ENCODE measurements around the gene FRMD6.
"Not testable (repeated sequence)": the region's sequence is repeated elsewhere in the genome, so short reads cannot be mapped to it uniquely, and the experiment has no call there.

FRMD6 gene

GRCh38 chr14:51719955-51720354 is 68.2 kb downstream of the FRMD6 start:
- no peak for DNase-seq (ENCODE audit: low read depth in 4 of 4, low spot score in 1 of 4)

- no peak for DNase-seq (ENCODE audit: low read depth in 4 of 4, low spot score in 1 of 4)
Observed at GRCh38 chr14:51723990-51724389, 72.3 kb downstream of the FRMD6 start.

- DNase-seq (ENCODE audit: low read depth in 4 of 4, low spot score in 1 of 4): no peak
Observed at GRCh38 chr14:51724650-51725049, 72.9 kb downstream of the FRMD6 start.

GRCh38 chr14:51725061-51725460 is 73.4 kb downstream of the FRMD6 start:
- DNase-seq (ENCODE audit: low read depth in 4 of 4, low spot score in 1 of 4): no peak

DNA sequence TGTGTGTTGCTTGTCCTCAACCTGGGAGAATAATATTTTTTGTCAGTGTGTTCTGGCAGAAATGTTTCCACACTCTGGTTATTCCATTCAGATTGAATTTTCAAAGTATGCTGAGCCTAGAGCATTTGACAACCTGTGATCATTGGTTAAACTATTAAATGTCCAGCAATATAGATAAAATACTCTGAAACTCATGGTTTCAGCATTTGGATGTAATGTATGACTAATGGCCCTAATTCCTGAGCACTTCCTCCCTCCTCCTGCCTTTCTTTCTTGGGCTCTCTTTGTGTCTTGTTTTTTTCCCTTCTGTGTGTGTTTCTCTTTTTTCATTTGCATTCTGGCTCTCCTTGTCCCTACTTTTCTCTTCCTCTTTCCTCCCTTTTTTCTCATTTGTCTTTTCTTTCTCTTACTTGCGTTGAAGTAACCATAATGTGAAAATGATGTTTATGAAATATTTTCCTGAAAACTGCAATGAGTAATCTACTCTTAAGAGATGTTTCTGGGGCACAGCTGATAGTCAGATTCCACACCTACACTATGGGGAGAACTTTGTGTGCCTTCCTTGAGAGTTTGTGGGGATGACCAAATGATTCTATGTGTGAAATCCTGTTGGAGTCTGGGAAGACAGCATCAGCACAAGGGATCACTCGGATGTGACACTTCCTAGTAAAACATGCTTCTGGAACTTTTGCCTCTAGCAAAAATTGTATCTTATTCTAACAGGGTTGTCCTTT is 74.6 kb downstream of the FRMD6 start:
- no peak for DNase-seq (ENCODE audit: low read depth in 4 of 4, low spot score in 1 of 4)

DNA sequence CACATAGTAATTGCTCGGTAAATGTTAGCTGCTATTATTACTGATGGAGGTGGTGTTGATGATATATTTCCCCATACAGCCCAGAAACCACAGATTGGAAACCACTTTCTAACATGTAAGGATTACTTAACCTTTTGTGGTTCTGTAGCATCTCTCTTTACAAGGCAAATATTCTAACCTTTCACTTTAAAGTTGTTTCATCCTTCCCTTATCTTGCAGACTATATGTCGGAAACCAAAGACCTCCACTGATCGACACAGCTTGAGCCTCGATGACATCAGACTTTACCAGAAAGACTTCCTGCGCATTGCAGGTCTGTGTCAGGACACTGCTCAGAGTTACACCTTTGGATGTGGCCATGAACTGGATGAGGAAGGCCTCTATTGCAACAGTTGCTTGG is 75.8 kb downstream of the FRMD6 start:
- no peak for DNase-seq (ENCODE audit: low read depth in 4 of 4, low spot score in 1 of 4)

- no peak for DNase-seq (ENCODE audit: low read depth in 4 of 4, low spot score in 1 of 4)
Observed at GRCh38 chr14:51730098-51730497, 78.4 kb downstream of the FRMD6 start.

DNA sequence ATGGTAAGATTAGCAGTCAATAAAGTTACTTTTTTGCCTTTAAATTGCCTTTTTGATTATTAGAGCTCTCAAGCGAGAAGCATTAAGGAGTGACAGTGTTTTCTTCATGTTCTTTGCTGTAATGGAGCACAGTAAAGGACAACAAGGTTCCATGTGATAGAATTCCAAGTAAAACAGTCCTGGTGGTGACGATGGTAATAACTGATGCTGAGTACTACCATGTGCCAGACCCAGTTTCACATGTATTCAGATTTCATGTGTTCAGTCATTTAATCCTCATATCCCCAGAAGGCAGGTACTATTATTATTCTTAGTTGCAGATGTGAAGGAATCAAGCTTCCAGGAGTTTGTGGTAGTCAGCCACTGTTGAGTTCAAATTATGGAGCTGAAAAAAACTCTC is 79.0 kb downstream of the FRMD6 start:
- DNase-seq (ENCODE audit: low read depth in 4 of 4, low spot score in 1 of 4): no peak

GRCh38 chr14:51732494-51733112 is 80.9 kb downstream of the FRMD6 start:
- no peak for DNase-seq (ENCODE audit: low read depth in 4 of 4, low spot score in 1 of 4)

- DNase-seq (ENCODE audit: low read depth in 4 of 4, low spot score in 1 of 4): no peak
Observed at GRCh38 chr14:51733147-51733546, 81.4 kb downstream of the FRMD6 start.

DNA sequence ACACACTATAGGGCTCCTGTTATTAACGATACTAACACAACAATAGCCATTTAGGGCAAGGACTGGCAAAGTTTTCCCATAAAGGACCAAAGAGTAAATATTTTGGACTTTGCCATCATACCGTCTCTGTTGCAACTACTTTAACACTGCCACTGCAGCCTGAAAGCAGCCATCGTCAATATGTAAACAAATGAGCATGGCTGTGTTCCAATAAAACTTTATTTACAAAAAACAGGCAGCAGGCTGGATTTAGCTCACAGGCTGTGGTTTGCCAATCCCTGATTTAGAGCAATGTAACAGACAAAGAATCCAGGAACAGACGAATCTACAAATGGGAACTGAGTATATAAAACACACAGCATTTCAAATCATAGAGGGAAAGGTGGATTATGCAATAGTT is 84.1 kb downstream of the FRMD6 start:
- no peak for DNase-seq (ENCODE audit: low read depth in 4 of 4, low spot score in 1 of 4)

- no peak for DNase-seq (ENCODE audit: low read depth in 4 of 4, low spot score in 1 of 4)
Observed at GRCh38 chr14:51738754-51739153, 87.0 kb downstream of the FRMD6 start.

DNA sequence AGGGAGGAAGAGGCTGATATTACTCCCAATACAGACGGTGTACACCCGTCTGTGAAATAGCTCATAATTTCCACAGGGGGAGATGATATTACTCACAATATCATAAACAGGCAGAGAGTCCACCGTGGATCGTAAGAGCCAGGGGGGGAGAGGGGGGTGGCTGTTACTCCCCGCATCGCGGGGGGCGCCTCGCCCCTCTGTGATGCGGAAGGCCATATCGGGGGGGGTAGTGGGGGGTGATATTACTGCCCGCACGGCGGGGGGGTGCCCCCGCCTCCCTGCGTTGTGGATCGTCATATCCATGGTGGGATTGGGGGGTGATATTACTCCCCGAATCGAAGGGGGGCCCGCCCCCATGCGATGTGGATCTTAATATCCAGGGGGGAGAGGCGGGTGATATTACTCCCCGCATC is 91.9 kb downstream of the FRMD6 start:
- no peak for DNase-seq (ENCODE audit: low read depth in 4 of 4, low spot score in 1 of 4)

DNA sequence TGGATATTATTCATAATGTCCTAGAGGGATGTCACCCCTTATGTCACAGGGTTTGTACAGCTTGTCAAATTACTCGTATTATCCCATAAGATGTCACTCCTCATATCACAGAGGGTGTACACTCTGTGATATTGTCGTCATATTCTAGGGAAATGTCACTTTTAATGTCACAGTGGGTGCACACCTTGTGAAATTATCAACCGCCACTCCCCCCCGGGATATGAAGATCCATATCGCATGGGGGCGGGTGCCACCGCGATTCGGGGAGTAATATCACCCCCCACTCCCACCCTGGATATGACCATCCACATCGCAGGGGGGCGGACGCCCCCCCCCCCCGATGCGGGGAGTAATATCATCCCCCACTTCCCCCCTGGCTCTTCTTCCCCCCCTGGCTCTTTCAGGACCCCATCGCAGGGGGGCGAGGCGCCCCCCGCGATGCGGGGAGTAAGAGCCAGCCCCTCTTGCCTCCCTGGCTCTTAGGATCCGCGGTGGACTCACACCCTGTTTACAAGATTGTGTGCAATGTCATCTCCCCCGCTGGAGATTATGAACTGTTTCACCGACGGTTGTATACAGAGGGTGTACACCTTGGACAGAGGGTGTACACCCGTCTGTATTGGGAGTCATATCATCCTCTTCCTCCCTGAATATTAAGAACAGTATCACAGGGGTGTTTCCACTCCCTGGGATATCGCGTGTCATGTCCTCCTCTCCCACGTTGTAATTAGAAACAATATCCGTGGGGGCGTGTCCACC is 92.8 kb downstream of the FRMD6 start:
- DNase-seq (ENCODE audit: low read depth in 4 of 4, low spot score in 1 of 4): no peak

DNA sequence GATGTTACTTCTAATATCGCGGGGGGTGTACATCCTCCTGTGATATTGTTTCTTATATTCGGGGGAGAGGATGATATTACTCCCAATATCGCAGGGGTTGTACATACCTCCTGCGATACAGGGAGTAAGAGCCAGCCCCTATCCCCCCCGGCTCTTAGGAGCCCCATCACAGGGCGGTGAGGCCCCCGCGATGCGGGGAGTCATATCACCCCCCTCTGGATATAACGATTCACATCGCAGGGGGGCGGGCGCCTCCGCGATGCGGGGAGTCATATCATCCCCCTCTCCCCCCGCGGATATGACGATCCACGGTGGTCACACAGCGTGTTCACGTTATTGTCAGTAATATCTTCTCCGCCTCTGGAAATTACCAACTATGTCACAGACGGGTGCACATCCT is 95.1 kb downstream of the FRMD6 start:
- not testable (repeated sequence) for DNase-seq (ENCODE audit: low read depth in 4 of 4, low spot score in 1 of 4)

GRCh38 chr14:51750542-51750941 is 98.8 kb downstream of the FRMD6 start:
- no peak for DNase-seq (ENCODE audit: low read depth in 4 of 4, low spot score in 1 of 4)

DNA sequence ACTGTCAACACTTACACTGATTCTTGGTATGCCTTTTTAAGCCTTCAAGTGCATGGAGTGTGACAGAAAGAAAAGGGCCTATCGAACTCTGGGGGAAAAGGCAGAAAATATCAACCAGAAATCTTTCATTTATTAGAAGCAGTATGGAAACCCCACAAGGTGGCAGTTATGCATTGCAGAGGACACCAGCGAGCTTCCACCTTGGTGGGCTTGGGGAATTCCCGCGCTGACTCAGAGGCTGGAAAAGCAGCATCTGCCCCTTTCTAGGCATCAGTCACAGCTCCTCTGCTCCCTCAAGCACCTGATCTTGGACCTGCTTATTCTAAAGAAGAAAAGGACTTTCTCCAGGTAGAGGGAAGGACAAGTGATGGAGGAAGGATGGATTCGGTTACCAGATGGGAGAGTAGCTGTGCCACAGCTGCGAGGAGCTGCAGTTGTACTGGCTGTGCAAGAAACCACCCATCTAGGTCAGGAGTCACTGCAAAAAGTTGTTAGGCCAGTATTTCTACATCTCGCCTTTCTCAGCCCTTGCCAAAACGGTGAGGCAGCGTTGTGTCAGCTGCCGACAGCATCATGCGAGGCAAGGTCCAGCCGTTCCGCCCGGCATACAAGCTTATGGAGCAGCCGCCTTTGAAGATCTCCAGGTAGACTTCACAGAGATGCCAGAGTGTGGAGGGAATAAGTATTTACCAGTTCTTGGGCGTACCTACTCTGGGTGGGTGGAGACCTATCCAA is 100.1 kb downstream of the FRMD6 start:
- DNase-seq (ENCODE audit: low read depth in 4 of 4, low spot score in 1 of 4): not testable (repeated sequence)

DNA sequence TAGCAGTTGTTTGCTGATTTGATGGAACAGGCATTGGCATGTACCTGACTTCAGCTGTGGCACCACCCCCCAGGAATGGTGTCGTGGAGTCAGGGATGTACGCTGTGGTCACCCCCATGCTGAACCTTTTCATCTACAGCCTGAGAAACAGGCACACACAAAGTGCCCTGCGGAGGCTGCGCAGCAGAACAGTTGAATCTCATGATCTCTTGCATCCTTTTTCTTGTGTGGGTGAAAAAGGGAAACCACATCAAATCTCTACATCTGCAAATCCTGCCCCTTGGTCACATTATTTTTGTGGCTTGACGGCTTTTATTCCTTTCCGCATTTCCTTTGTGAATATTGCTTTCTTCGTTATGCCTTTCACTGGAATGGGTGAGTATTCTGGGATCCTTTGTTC is 106.0 kb downstream of the FRMD6 start:
- DNase-seq (ENCODE audit: low read depth in 4 of 4, low spot score in 1 of 4): not testable (repeated sequence)

DNA sequence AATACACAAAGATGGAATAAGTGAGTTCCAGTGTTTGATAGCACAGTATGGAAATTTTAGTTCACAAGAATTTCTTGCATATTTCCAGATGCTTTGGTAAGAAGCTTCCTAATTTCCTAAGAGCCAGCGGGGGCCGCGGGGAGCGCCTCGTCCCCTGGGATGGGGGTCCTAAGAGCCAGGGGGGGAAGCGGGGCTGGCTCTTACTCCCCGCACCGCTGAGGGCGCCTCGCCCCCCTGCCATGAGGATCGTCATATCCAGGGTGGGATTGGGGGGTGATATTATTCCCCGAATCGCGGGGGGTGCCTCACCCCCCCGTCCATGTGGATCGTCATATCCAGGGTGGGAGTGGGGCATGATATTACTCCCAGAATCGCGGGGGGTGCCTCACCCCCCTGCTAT is 108.2 kb downstream of the FRMD6 start:
- no peak for DNase-seq (ENCODE audit: low read depth in 4 of 4, low spot score in 1 of 4)

DNA sequence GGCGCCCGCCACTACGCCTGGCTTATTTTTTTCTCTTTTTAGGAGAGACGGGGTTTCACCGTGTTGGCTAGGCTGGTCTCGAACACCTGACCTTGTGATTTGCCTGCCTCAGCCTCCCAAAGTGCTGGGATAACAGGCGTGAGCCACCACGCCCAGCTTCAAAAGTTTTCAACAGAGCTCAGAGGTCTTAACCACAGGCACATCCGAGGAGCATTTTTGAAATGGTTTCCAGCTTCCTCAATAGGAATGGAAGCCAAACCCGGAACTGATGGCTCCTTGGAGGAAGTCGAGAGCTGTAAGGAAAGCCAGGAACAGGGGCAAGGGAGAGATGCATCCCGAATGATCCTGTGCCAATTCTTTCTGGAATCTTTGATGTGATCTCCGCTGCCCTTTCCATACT is 114.0 kb downstream of the FRMD6 start:
- DNase-seq (ENCODE audit: low read depth in 4 of 4, low spot score in 1 of 4): not testable (repeated sequence)

GRCh38 chr14:51766586-51766985 is 114.9 kb downstream of the FRMD6 start:
- DNase-seq (ENCODE audit: low read depth in 4 of 4, low spot score in 1 of 4): not testable (repeated sequence)

DNA sequence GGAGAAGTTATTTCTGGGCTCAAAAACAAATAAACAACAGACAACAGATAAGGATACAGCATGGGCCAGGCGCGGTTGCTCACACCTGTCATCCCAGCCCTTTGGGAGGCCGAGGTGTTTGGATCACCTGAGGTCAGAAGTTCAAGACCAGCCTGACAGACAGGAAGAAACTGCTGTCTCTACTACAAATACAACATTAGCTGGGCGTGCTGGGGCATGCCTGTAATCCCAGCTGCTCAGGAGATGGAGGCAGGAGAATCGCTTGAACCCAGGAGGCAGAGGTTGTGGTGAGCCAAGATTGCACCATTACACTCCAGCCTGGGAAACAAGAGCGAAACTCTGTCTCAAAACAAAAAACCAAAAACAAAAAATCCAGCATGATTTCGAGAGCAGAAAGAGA is 117.6 kb downstream of the FRMD6 start:
- not testable (repeated sequence) for DNase-seq (ENCODE audit: low read depth in 4 of 4, low spot score in 1 of 4)
